HG03039 (cell line): ENCODE measurements around the gene SLC22A23.

ENCODE experiments used
- ATAC-seq: cut with Tn5 transposase; IDR thresholded peaks from one replicate; pipeline ENCODE4 v1.9.1; 2021; ENCODE audit warnings: mild to moderate bottlenecking, moderate library complexity; ENCODE audit not compliant: unreplicated experiment

The SLC22A23 gene

GRCh38 chr6:3273707-3274521, 182.9 kb downstream of the SLC22A23 start:
- ATAC-seq = no peak

- ATAC-seq = no peak
Observed at GRCh38 chr6:3272911-3273547, 183.8 kb downstream of the SLC22A23 start.

- no peak for ATAC-seq
Observed at GRCh38 chr6:3271756-3272155, 185.1 kb downstream of the SLC22A23 start.

GRCh38 chr6:3270258-3270657, 186.6 kb downstream of the SLC22A23 start:
- no peak for ATAC-seq

GRCh38 chr6:3269281-3269975, 187.4 kb downstream of the SLC22A23 start:
- no peak for ATAC-seq

GRCh38 chr6:3268680-3269079, 188.2 kb downstream of the SLC22A23 start:
- no peak for ATAC-seq

- no peak for ATAC-seq
Observed at GRCh38 chr6:3267162-3267561, 189.7 kb downstream of the SLC22A23 start.

- no peak for ATAC-seq
Observed at GRCh38 chr6:3266170-3266569, 190.7 kb downstream of the SLC22A23 start.

- ATAC-seq = no peak
Observed at GRCh38 chr6:3265671-3266070, 191.2 kb downstream of the SLC22A23 start.

- no peak for ATAC-seq
Observed at GRCh38 chr6:3264356-3264755, 192.5 kb downstream of the SLC22A23 start.

GRCh38 chr6:3263096-3263495, 193.8 kb downstream of the SLC22A23 start:
- ATAC-seq = no peak

GRCh38 chr6:3261921-3262320, 194.9 kb downstream of the SLC22A23 start:
- ATAC-seq = no peak

GRCh38 chr6:3261518-3261820, 195.4 kb downstream of the SLC22A23 start:
- ATAC-seq = no peak

- no peak for ATAC-seq
Observed at GRCh38 chr6:3260772-3261517, 195.9 kb downstream of the SLC22A23 start.

- ATAC-seq = no peak
Observed at GRCh38 chr6:3260296-3260695, 196.6 kb downstream of the SLC22A23 start.

- peak; percentile 24 for ATAC-seq
Observed at GRCh38 chr6:3259491-3259958, 197.3 kb downstream of the SLC22A23 start.

GRCh38 chr6:3258720-3259490, 197.9 kb downstream of the SLC22A23 start, which contains the start of gene PSMG4:
PSMG4 (plus strand) TSS chr6:3258947; CDS start chr6:3259023, 76 bp downstream.
- ATAC-seq = peak; percentile 74

GRCh38 chr6:3258201-3258600, 198.6 kb downstream of the SLC22A23 start:
- no peak for ATAC-seq

GRCh38 chr6:3253597-3253961, 203.3 kb downstream of the SLC22A23 start:
- ATAC-seq = no peak

- no peak for ATAC-seq
Observed at GRCh38 chr6:3252861-3253596, 203.8 kb downstream of the SLC22A23 start.
